K562 (cell line): ENCODE results near the gene ERP29. TPM values are rescaled to one million over a fixed set of nuclear protein-coding genes. Genes with fewer than 3 reads are reported as not detected.

Source experiments
- ATAC-seq: fragments of 200-7000 bp; cut with Tn5 transposase; 3 replicates; pipeline ENCODE4 v1.9.1; 2020; ENCODE audit warnings: moderate library complexity
- BruUV-seq: library from RNA; stranded (reverse); fragments of 400-500 nt; replicated peaks from 2 replicates; lab custom pipeline; 2021; lab: Mats Ljungman, UMichigan
- CTCF ChIA-PET: fragments of 300-600 bp; formaldehyde crosslinking; extraction: SDS; loops from one replicate; lab custom pipeline; 2021; ENCODE audit warnings: low intra/inter-chr PET ratio; lab: Yijun Ruan, JAX
- POLR2A ChIA-PET: fragments of 300-600, 350-650 bp; sonication (Branson Sonifier 250); formaldehyde crosslinking; extraction: SDS; loops from one replicate; lab custom pipeline; 2021; ENCODE audit warnings: antibody characterized with exemption, inconsistent platforms; lab: Yijun Ruan, JAX
- DNase-seq, 4 experiments: peaks; one replicate each; pipeline versions ENCODE4 v3.0.0 to v3.0.0-alpha.2; 2011 to 2018; ENCODE audit warnings: low spot score in 3 of 4, mixed read lengths in 3 of 4; ENCODE audit errors: extremely low read depth in 1 of 4
- FAIRE-seq: peaks from 2 replicates; lab custom pipeline; 2011; peaks lifted over from hg19 to GRCh38; lab: Jason Lieb, UNC
- H2AFZ ChIP-seq: 2 replicates; pipeline ENCODE4 v1.6.0; 2011; ENCODE audit warnings: low read depth, low read length, control low read depth, inconsistent platforms
- H3K27ac ChIP-seq: fragments of 200-600 bp; 3 replicates; pipeline ENCODE4 v1.8.0; 2011; ENCODE audit warnings: low read depth, mild to moderate bottlenecking, control low read depth, inconsistent platforms, low read length, moderate library complexity, mixed read lengths; ENCODE audit errors: extremely low read depth
- H3K27me3 ChIP-seq, 2 experiments: fragments of 300-600 bp in 1 of 2; 2 replicates in 1 of 2; 3 replicates in 1 of 2; pipeline versions ENCODE4 v1.6.0 to v1.8.0; 2011; ENCODE audit warnings: inconsistent platforms in 2 of 2, low read length in 2 of 2, mild to moderate bottlenecking in 1 of 2, mixed read lengths in 1 of 2, moderate library complexity in 1 of 2; ENCODE audit not compliant: control insufficient read depth in 2 of 2, insufficient read depth in 2 of 2
- H3K36me3 ChIP-seq: fragments of 300-600 bp; 3 replicates; pipeline ENCODE4 v1.8.0; 2011; ENCODE audit warnings: mild to moderate bottlenecking, low read length, inconsistent platforms; ENCODE audit not compliant: control insufficient read depth, insufficient read depth
- H3K4me1 ChIP-seq, 2 experiments: fragments of 200-600 bp in 1 of 2; replicated peaks in 1 of 2; 2 replicates in 1 of 2; 3 replicates in 1 of 2; pipeline versions ENCODE4 v1.5.1 to v1.8.0; 2011; ENCODE audit warnings: inconsistent platforms in 2 of 2, low read length in 2 of 2, mild to moderate bottlenecking in 1 of 2, mixed read lengths in 1 of 2, moderate library complexity in 1 of 2; ENCODE audit not compliant: control insufficient read depth in 2 of 2, insufficient read depth in 2 of 2
- H3K4me2 ChIP-seq: 2 replicates; pipeline ENCODE4 v1.6.1; 2011; ENCODE audit warnings: low read length, control low read depth, inconsistent platforms, mixed read lengths; ENCODE audit not compliant: insufficient read depth
- H3K4me3 ChIP-seq: fragments of 200-600 bp; sonication (generic), shearing (Covaris generic); 2 replicates; pipeline ENCODE4 v1.5.1; 2016; ENCODE audit warnings: control low read depth, inconsistent platforms
- H3K79me2 ChIP-seq: fragments of 200-600 bp; 3 replicates; pipeline ENCODE4 v1.8.0; 2011; ENCODE audit warnings: low read length, inconsistent platforms; ENCODE audit not compliant: control insufficient read depth, insufficient read depth
- H3K9ac ChIP-seq, 2 experiments: 2 replicates each; pipeline versions ENCODE4 v1.6.0 to v1.6.1; 2011; ENCODE audit warnings: low read depth in 2 of 2, low read length in 2 of 2, control low read depth in 1 of 2, inconsistent platforms in 1 of 2, mild to moderate bottlenecking in 1 of 2, mixed read lengths in 1 of 2; ENCODE audit not compliant: insufficient read depth in 1 of 2
- H3K9me1 ChIP-seq: one replicate; pipeline ENCODE4 v1.6.0; 2011; ENCODE audit warnings: inconsistent platforms, mild to moderate bottlenecking, low read length, moderate library complexity; ENCODE audit not compliant: control insufficient read depth, insufficient read depth
- H3K9me3 ChIP-seq: replicated peaks from 2 replicates; pipeline ENCODE4 v1.5.1; 2011; ENCODE audit warnings: low read depth, low read length, inconsistent platforms; ENCODE audit not compliant: control insufficient read depth, insufficient read depth
- H4K20me1 ChIP-seq: replicated peaks from 2 replicates; pipeline ENCODE4 v1.6.1; 2011; ENCODE audit warnings: low read length, inconsistent platforms, mixed read lengths; ENCODE audit not compliant: control insufficient read depth, insufficient read depth
- CTCFL ChIP-seq: IDR thresholded peaks from 2 replicates; pipeline ENCODE4 v1.6.1; 2011; ENCODE audit warnings: borderline replicate concordance, low read depth, mild to moderate bottlenecking, moderate library complexity, low read length; ENCODE audit not compliant: insufficient read depth, poor library complexity, severe bottlenecking
- HCFC1 ChIP-seq: IDR thresholded peaks from 2 replicates; pipeline ENCODE4 v1.6.1; 2012; ENCODE audit warnings: low read depth, low read length, improper control_type of control experiment
- HDAC2 ChIP-seq: fragments of 450-650 bp; IDR thresholded peaks from 2 replicates; pipeline ENCODE4 v1.6.1; 2016; ENCODE audit warnings: mild to moderate bottlenecking
- POLR2H ChIP-seq: IDR thresholded peaks from 2 replicates; pipeline ENCODE4 v1.6.1; 2016; ENCODE audit warnings: missing genetic modification characterization, low read depth, mild to moderate bottlenecking, control low read depth, missing compliant biosample characterization, moderate library complexity
- RNF2 ChIP-seq: sonication (generic); IDR thresholded peaks from 2 replicates; pipeline ENCODE4 v1.6.1; 2016
- ZC3H8 ChIP-seq: fragments of 450-650 bp; IDR thresholded peaks from 2 replicates; pipeline ENCODE4 v1.6.1; 2017
- ZFP91 ChIP-seq: sonication (generic); formaldehyde crosslinking; IDR thresholded peaks from 2 replicates; pipeline ENCODE4 v1.8.0; 2022; ENCODE audit warnings: mild to moderate bottlenecking, missing genetic modification reagents
- WGBS: fragments of 100-300 bp; shearing (Covaris generic); methylation state at CpG from one replicate; pipeline ENCODE4 v1.1.6; 2016; ENCODE audit warnings: low coverage, mixed read lengths; ENCODE audit not compliant: insufficient coverage; ENCODE audit errors: missing lambda C conversion rate; 5-methylcytosine and 5-hydroxymethylcytosine counted together
- in situ Hi-C: fragments of 300-500 bp; cut with MboI; formaldehyde crosslinking; loops from 4 replicates; pipeline ENCODE4 v1.15.0; 2018; ENCODE audit warnings: inconsistent platforms, mixed read lengths
- intact Hi-C: fragments of 100-400 bp; cut with micrococcal nuclease; formaldehyde crosslinking; loops from 2 replicates; pipeline ENCODE4 v1.14.2; 2022
- polyA plus RNA-seq, 8 experiments: library from polyadenylated mRNA; depleted of rRNA in 4 of 8; stranded (reverse) in 5 of 8; unstranded in 3 of 8; fragments of >200 nt; fragmentation: Nextera tagmentation in 2 of 8; fragmentation: Illumina TruSeq in 1 of 8; extraction: Ambion mirVana in 2 of 8; extraction: Trizol in 1 of 8; gene quantifications; 2 replicates each; pipeline versions ENCODE4 v1.2.1 to v1.2.3, GENCODE V29; 2011 to 2014; ENCODE audit warnings: inconsistent platforms in 1 of 8, missing spikeins in 1 of 8
- total RNA-seq, 7 experiments: library from RNA; depleted of rRNA in 6 of 7; stranded (reverse); fragments of >200 nt in 6 of 7; fragmentation: Illumina TruSeq in 2 of 7; extraction: Trizol in 2 of 7; gene quantifications; 2 replicates each; pipeline versions ENCODE4 v1.2.1 to v1.2.3, GENCODE V29; 2011 to 2021; ENCODE audit warnings: low replicate concordance in 1 of 7
- TF ChIP-seq, protein P1 (sequence below): fragments of 250-450 bp; sonication (Bioruptor Pico); IDR thresholded peaks from 2 replicates; pipeline ENCODE4 v1.4.0; 2020; ENCODE audit warnings: mild to moderate bottlenecking, moderate library complexity, borderline replicate concordance

ERP29 gene
- total and polyA plus RNA-seq, 9 of the 15 experiments (the other 6 are each of a cell fraction or from before 2014, with no cell fraction given), result 42.4 to 146 (median 111) TPM

DNA sequence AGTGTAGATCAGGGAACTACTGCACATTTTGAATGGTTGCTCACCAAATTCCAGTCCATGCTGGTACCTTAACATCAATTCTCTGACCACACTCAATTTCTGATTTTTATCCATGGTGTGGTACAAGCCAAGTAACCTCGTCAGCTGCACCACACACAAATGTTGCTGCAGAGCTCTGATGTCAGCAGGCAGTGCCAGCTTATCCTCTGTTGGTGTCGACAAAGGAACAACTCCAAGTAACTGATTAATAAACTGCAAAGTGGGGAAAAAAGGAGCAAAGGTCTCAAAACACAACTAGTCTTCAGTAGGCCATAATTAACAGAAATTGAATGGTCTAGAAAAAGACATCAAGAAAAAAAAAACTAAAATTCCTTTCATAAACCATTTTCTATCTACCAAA is 47.9 kb downstream of the ERP29 start:
- intact Hi-C loops, result no loop called here
- in situ Hi-C loops, result no loop called here
- H3K4me1 ChIP-seq, result no peaks in the 10 kb centered on the region
- no peaks in the 10 kb centered on the region for H3K9me3 ChIP-seq
- no peak overlapping the region for H3K4me2 ChIP-seq
- no peaks in the 10 kb centered on the region for H3K9me1 ChIP-seq
- ChIA-PET POLR2A (interaction anchor here (0.6 to 1.2 kb wide), 3 partner anchors 12 to 126 kb away, joined by 3 read pairs; no protein-coding TSS in a partner anchor), CTCF (no interaction called here)
- 100% methylated on average over 2 of the region's 2 CpGs for WGBS
- H3K36me3 ChIP-seq, result peaks cover 85% of the 10 kb centered on the region
- TF ChIP-seq CTCFL (no peak), ZFP91 (no peak), POLR2H (tag) (no peak; the same call in 1 of the 2 replicates), RNF2 (no peak), HCFC1 (no peak), HDAC2 (no peak), ZC3H8 (no peak)
- TF ChIP-seq, protein P1, sequence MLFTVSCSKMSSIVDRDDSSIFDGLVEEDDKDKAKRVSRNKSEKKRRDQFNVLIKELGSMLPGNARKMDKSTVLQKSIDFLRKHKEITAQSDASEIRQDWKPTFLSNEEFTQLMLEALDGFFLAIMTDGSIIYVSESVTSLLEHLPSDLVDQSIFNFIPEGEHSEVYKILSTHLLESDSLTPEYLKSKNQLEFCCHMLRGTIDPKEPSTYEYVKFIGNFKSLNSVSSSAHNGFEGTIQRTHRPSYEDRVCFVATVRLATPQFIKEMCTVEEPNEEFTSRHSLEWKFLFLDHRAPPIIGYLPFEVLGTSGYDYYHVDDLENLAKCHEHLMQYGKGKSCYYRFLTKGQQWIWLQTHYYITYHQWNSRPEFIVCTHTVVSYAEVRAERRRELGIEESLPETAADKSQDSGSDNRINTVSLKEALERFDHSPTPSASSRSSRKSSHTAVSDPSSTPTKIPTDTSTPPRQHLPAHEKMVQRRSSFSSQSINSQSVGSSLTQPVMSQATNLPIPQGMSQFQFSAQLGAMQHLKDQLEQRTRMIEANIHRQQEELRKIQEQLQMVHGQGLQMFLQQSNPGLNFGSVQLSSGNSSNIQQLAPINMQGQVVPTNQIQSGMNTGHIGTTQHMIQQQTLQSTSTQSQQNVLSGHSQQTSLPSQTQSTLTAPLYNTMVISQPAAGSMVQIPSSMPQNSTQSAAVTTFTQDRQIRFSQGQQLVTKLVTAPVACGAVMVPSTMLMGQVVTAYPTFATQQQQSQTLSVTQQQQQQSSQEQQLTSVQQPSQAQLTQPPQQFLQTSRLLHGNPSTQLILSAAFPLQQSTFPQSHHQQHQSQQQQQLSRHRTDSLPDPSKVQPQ (CRISPR knock-in tag), result no peak
- no peak overlapping the region for H3K27ac ChIP-seq
- ATAC-seq, result no peak
- DNase-seq, result no peak
- H3K79me2 ChIP-seq, result no peaks in the 10 kb centered on the region; the same call in 2 of the 3 replicates
- no peaks in the 10 kb centered on the region for H3K27me3 ChIP-seq
- H3K4me3 ChIP-seq, result no peak overlapping the region
- no peak overlapping the region for H3K9ac ChIP-seq
- H2AFZ ChIP-seq, result no peak overlapping the region
- no peak for FAIRE-seq
- H4K20me1 ChIP-seq, result no peaks in the 10 kb centered on the region
- no TSS peak for BruUV-seq
